GDM1 (cell line): ENCODE data around the gene LYZL2.
A peak's percentile ranks its signal among the peaks of the same experiment; 100 is the strongest.
"Not testable (repeated sequence)": the region's sequence is repeated elsewhere in the genome, so short reads cannot be mapped to it uniquely, and the experiment has no call there.

Experiments used
- DNase-seq: peaks from one replicate; lab custom pipeline; 2025; lab: John Stamatoyannopoulos, UW

LYZL2 gene

GRCh38 chr10:30629653-30630052 is at the start of gene LYZL2:
LYZL2 (minus strand) TSS chr10:30629753; CDS start chr10:30626915, 2,838 bp downstream.
- DNase-seq: no peak

- not testable (repeated sequence) for DNase-seq
Measured at GRCh38 chr10:30677616-30678015, 48.1 kb upstream of the LYZL2 start.

GRCh38 chr10:30677146-30677545 is 47.6 kb upstream of the LYZL2 start:
- DNase-seq: not testable (repeated sequence)

GRCh38 chr10:30675791-30676718 is 46.5 kb upstream of the LYZL2 start:
- DNase-seq: no peak

GRCh38 chr10:30674796-30675195 is 45.2 kb upstream of the LYZL2 start:
- no peak for DNase-seq

- DNase-seq: not testable (repeated sequence)
Measured at GRCh38 chr10:30673262-30673661, 43.7 kb upstream of the LYZL2 start.

GRCh38 chr10:30672338-30672737 is 42.8 kb upstream of the LYZL2 start:
- DNase-seq: not testable (repeated sequence)

GRCh38 chr10:30671026-30671616 is 41.6 kb upstream of the LYZL2 start:
- peak; percentile 23 for DNase-seq

GRCh38 chr10:30667982-30668381 is 38.4 kb upstream of the LYZL2 start:
- DNase-seq: not testable (repeated sequence)

- DNase-seq: not testable (repeated sequence)
Measured at GRCh38 chr10:30663403-30663802, 33.9 kb upstream of the LYZL2 start.

- no peak for DNase-seq
Measured at GRCh38 chr10:30662814-30663213, 33.3 kb upstream of the LYZL2 start.

GRCh38 chr10:30660314-30660713 is 30.8 kb upstream of the LYZL2 start:
- not testable (repeated sequence) for DNase-seq

GRCh38 chr10:30656233-30656632 is 26.7 kb upstream of the LYZL2 start:
- no peak for DNase-seq

GRCh38 chr10:30655001-30655400 is 25.4 kb upstream of the LYZL2 start:
- DNase-seq: not testable (repeated sequence)

GRCh38 chr10:30651470-30652397 is 22.2 kb upstream of the LYZL2 start:
- DNase-seq: not testable (repeated sequence)

GRCh38 chr10:30647089-30647488 is 17.5 kb upstream of the LYZL2 start:
- no peak for DNase-seq

- DNase-seq: no peak
Measured at GRCh38 chr10:30645340-30645827, 15.8 kb upstream of the LYZL2 start.

- not testable (repeated sequence) for DNase-seq
Measured at GRCh38 chr10:30644408-30644861, 14.9 kb upstream of the LYZL2 start.

- DNase-seq: not testable (repeated sequence)
Measured at GRCh38 chr10:30643557-30644199, 14.1 kb upstream of the LYZL2 start.

- not testable (repeated sequence) for DNase-seq
Measured at GRCh38 chr10:30642856-30643255, 13.3 kb upstream of the LYZL2 start.
